ENCODE measurements around the gene LRP1B.

LRP1B gene

GRCh38 chr2:140203347-140203746 lies 1927.5 kb downstream of the LRP1B start:
- Histone ChIP-seq H3K36me3 (replicated peaks) (no peaks in the 10 kb centered on the region; the same call in 1 of the 2 replicates), H3K27me3 (ENCODE audit: low read depth) (no peaks in the 10 kb centered on the region), H3K4me3 (no peak overlapping the region), H3K4me1 (no peaks in the 10 kb centered on the region), H3K9me3 (no peaks in the 10 kb centered on the region; the same call in 1 of the 2 replicates)
- in situ Hi-C loops (cut with MboI; ENCODE audit: low sequenced_read_pairs), result no loop called here
- no peak for DNase-seq (ENCODE audit: low spot score in 2 of 2)

- Histone ChIP-seq H3K36me3 (replicated peaks) (no peaks in the 10 kb centered on the region; the same call in 1 of the 2 replicates), H3K4me1 (no peaks in the 10 kb centered on the region), H3K4me3 (no peak overlapping the region), H3K27me3 (ENCODE audit: low read depth) (no peaks in the 10 kb centered on the region), H3K9me3 (no peaks in the 10 kb centered on the region; the same call in 1 of the 2 replicates)
- no peak for DNase-seq (ENCODE audit: low spot score in 2 of 2)
- in situ Hi-C loops (cut with MboI; ENCODE audit: low sequenced_read_pairs), result no loop called here
Observed at GRCh38 chr2:140201572-140201971, 1929.2 kb downstream of the LRP1B start.

- Histone ChIP-seq H3K4me3 (no peak overlapping the region), H3K36me3 (replicated peaks) (no peaks in the 10 kb centered on the region; the same call in 1 of the 2 replicates), H3K4me1 (no peaks in the 10 kb centered on the region), H3K27me3 (ENCODE audit: low read depth) (no peaks in the 10 kb centered on the region), H3K9me3 (no peaks in the 10 kb centered on the region; the same call in 1 of the 2 replicates)
- in situ Hi-C loops (cut with MboI; ENCODE audit: low sequenced_read_pairs), result no loop called here
- no peak for DNase-seq (ENCODE audit: low spot score in 2 of 2)
Observed at GRCh38 chr2:140200764-140201163, 1930.1 kb downstream of the LRP1B start.

- no peaks in the 10 kb centered on the region; the same call in 1 of the 2 replicates for H3K9me3 ChIP-seq
- no peak overlapping the region for H3K4me3 ChIP-seq
- no peak for DNase-seq (ENCODE audit: low spot score in 2 of 2)
- no peaks in the 10 kb centered on the region for H3K27me3 ChIP-seq (ENCODE audit: low read depth)
- no peaks in the 10 kb centered on the region for H3K4me1 ChIP-seq
- in situ Hi-C loops (cut with MboI; ENCODE audit: low sequenced_read_pairs), result no loop called here
- no peaks in the 10 kb centered on the region; the same call in 1 of the 2 replicates for H3K36me3 ChIP-seq (replicated peaks)
Observed at GRCh38 chr2:140200307-140200706, 1930.5 kb downstream of the LRP1B start.

- Histone ChIP-seq H3K36me3 (replicated peaks) (no peaks in the 10 kb centered on the region; the same call in 1 of the 2 replicates), H3K4me1 (no peaks in the 10 kb centered on the region), H3K9me3 (no peaks in the 10 kb centered on the region; the same call in 1 of the 2 replicates), H3K4me3 (no peak overlapping the region), H3K27me3 (ENCODE audit: low read depth) (no peaks in the 10 kb centered on the region)
- in situ Hi-C loops (cut with MboI; ENCODE audit: low sequenced_read_pairs), result no loop called here
- DNase-seq (ENCODE audit: low spot score in 2 of 2), result no peak
Observed at GRCh38 chr2:140199312-140199711, 1931.5 kb downstream of the LRP1B start.

GRCh38 chr2:140187086-140187485 lies 1943.7 kb downstream of the LRP1B start:
- Histone ChIP-seq H3K4me3 (no peak overlapping the region), H3K4me1 (no peaks in the 10 kb centered on the region), H3K9me3 (no peaks in the 10 kb centered on the region), H3K27me3 (ENCODE audit: low read depth) (no peaks in the 10 kb centered on the region), H3K36me3 (replicated peaks) (no peaks in the 10 kb centered on the region)
- in situ Hi-C loops (cut with MboI; ENCODE audit: low sequenced_read_pairs), result no loop called here
- no peak for DNase-seq (ENCODE audit: low spot score in 2 of 2)

GRCh38 chr2:140186313-140186712 lies 1944.5 kb downstream of the LRP1B start:
- no peaks in the 10 kb centered on the region for H3K4me1 ChIP-seq
- no peaks in the 10 kb centered on the region for H3K9me3 ChIP-seq
- H3K4me3 ChIP-seq, result no peak overlapping the region
- no peaks in the 10 kb centered on the region for H3K27me3 ChIP-seq (ENCODE audit: low read depth)
- DNase-seq (ENCODE audit: low spot score in 2 of 2), result no peak
- no peaks in the 10 kb centered on the region for H3K36me3 ChIP-seq (replicated peaks)
- in situ Hi-C loops (cut with MboI; ENCODE audit: low sequenced_read_pairs), result no loop called here

GRCh38 chr2:140185076-140185475 lies 1945.7 kb downstream of the LRP1B start:
- Histone ChIP-seq H3K4me1 (no peaks in the 10 kb centered on the region), H3K9me3 (no peaks in the 10 kb centered on the region), H3K4me3 (no peak overlapping the region), H3K36me3 (replicated peaks) (no peaks in the 10 kb centered on the region), H3K27me3 (ENCODE audit: low read depth) (no peaks in the 10 kb centered on the region)
- in situ Hi-C loops (cut with MboI; ENCODE audit: low sequenced_read_pairs), result no loop called here
- no peak for DNase-seq (ENCODE audit: low spot score in 2 of 2)

- Histone ChIP-seq H3K4me3 (no peak overlapping the region), H3K27me3 (ENCODE audit: low read depth) (no peaks in the 10 kb centered on the region), H3K9me3 (no peaks in the 10 kb centered on the region), H3K4me1 (no peaks in the 10 kb centered on the region), H3K36me3 (replicated peaks) (no peaks in the 10 kb centered on the region)
- DNase-seq (ENCODE audit: low spot score in 2 of 2), result no peak
- in situ Hi-C loops (cut with MboI; ENCODE audit: low sequenced_read_pairs), result no loop called here
Observed at GRCh38 chr2:140183056-140183765, 1947.6 kb downstream of the LRP1B start.

Data from HAP-1 (cell line).